GM13977 (cell line): ENCODE data around the gene HLX.

Experiments
- DNase-seq: peaks from one replicate; pipeline ENCODE4 v3.0.0; 2012; ENCODE audit warnings: low spot score
- CTCF ChIP-seq: IDR thresholded peaks from 2 replicates; pipeline ENCODE4 v1.5.1; 2012; ENCODE audit warnings: mild to moderate bottlenecking, control low read depth; ENCODE audit not compliant: insufficient read depth; ENCODE audit errors: extremely low read depth, missing control alignments
- in situ Hi-C: fragments of 300-500 bp; cut with MboI; formaldehyde crosslinking; loops from one replicate; pipeline ENCODE4 v1.12.0; 2022; ENCODE audit warnings: low sequenced_read_pairs, low pct_unique_long_range_greater_than_20kb, mixed read lengths, inconsistent platforms; ENCODE audit not compliant: unreplicated experiment

HLX gene

GRCh38 chr1:220915954-220916353 lies 36.7 kb downstream of the HLX start:
- no peak for TF ChIP-seq CTCF
- DNase-seq: no peak
- in situ Hi-C loops: no loop called here

GRCh38 chr1:220917101-220917500 lies 37.9 kb downstream of the HLX start:
- in situ Hi-C loops: no loop called here
- no peak for TF ChIP-seq CTCF
- no peak for DNase-seq

GRCh38 chr1:220917535-220918209 lies 38.4 kb downstream of the HLX start:
- in situ Hi-C loops: no loop called here

GRCh38 chr1:220918285-220918951 lies 39.2 kb downstream of the HLX start:
- DNase-seq: no peak
- in situ Hi-C loops: no loop called here
- no peak for TF ChIP-seq CTCF

More at GRCh38 chr1:220917535-220918209, 38.4 kb downstream of the HLX start:
- DNase-seq: no peak
- TF ChIP-seq CTCF: no peak

- TF ChIP-seq CTCF: no peak
- in situ Hi-C loops: no loop called here
- no peak for DNase-seq
These were observed 41.7 kb downstream of the HLX start for GRCh38 chr1:220920967-220921366.

GRCh38 chr1:220921498-220921897 lies 42.3 kb downstream of the HLX start:
- in situ Hi-C loops: no loop called here
- no peak for DNase-seq
- TF ChIP-seq CTCF: no peak
